ENCODE results near the gene C10orf90.

The C10orf90 gene

DNA sequence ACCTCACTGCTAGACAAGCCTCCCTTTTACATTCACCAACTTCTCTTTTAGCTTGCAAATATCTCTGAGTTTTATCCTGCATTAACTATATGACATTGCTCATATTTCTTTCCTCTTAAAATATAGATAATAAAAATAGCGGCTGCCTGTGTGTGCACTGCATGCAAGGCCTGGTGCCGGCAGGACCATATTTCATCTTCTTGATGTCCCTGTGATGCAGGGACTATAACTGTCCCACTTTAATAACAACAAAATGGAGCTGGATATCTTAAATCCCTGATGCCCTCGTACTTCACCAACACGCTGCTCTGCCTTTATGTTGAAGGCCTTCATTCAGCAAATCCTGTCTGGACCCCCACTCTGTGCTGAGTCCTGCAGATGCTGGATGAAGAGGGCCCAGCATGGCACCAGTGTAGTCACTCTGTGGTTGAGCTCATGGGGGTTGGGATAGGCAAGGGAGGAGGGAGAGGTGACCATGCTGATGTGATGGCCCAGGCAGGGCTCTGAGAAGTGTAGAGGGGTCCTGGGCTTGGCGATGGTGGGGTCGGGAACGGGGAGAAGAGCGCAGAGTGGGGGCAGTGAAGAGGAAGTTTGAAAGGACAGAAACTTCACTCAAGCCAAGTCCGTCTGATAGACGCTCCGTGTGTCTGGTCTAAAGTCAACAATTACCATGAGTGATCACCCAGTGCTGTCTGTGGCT is 40.4 kb downstream of the C10orf90 start:
- DNase-seq = no peak

DNA sequence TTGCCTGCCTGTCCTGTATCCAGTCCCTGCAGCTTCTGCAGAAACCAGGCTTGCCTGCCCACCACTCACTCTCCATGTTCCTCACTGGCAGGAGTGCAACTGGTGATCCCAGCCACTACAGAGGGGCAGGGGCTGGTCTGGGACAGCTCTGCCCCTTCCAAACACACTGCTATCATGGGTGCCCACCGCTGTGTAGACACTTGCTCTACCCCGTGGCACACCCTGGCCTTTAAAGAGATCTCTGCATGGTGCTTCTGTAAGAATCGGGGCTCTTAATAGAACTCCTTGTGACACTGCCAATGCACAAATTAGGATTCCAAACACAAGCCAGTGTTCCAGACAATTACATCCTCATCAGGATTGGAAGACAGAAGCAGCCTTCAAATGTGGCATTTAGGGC is 41.7 kb downstream of the C10orf90 start:
- no peak for DNase-seq

DNA sequence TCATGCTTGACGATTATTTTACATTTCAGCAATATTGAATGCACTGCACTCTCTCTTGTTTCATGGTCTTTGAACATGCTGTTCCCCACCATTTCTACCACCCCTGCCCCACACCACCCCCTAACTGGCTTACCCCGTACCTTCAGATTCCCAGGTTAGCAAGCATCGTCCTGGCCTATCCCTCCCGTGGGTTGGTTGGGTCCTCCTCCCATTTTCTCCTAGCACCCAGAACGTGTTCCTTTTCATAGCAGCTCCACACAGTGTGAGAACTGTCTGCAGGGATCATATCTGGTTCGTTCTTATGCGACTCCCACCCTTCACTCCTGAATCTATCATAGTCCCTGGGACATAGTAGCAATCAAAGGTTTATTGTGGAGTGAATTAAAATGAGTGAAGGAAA is 48.6 kb downstream of the C10orf90 start:
- DNase-seq = no peak

DNA sequence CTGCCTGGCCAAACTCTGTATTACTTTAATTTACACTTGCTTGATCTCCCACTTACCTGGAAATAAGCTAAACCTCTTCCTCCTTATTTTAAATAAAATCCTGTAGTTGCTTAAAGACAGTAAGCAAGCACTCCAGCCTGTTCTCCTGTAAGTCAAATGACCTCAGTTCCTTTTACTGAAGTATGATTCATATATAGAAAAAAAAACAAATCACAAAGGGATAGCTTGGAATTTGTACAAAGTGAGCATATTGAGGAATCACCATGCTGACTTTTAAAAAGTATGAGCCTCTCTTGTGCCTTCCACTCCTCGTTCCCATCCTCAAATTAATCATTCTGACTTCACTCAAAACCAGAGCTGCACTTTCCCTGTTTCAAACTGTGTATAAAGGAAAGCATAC is 52.0 kb downstream of the C10orf90 start:
- no peak for DNase-seq

DNA sequence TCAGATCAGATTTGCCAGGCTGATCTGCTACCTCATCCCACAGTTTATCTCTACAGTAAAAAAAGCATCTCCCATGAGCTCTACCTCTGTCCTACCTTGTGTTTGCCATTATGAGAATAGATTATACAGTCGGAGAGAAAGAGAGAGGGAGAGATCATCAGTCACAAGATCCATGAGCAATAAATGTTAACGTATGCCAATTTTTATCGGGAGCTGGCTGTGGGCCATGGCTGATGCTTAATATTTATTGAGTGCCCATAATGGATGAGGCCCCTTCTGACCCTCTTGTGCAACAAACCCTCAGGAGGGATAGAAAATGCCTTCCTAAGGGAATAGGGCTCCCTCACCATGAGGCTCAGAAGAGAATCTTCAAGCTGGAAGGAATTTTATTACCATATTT is 52.8 kb downstream of the C10orf90 start:
- DNase-seq = no peak

DNA sequence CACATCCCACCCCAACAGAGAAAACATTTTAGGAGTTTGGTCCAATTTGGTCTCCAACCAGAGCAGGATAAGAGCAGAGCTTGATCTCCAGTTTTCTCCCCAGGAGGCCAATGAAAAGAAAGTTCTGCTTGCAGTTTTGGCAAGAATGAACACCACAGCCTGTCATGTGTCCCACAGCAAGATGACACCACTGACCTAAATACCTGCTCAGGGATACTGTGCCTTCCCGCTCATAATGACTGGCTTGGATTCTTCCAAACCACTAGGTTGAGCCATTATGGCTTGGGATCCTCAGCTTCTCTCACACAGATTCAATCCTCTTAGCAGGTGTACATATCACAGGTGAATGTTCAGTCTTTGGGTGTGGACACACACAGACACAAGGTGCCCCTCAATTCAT is 53.3 kb downstream of the C10orf90 start:
- DNase-seq = no peak

DNA sequence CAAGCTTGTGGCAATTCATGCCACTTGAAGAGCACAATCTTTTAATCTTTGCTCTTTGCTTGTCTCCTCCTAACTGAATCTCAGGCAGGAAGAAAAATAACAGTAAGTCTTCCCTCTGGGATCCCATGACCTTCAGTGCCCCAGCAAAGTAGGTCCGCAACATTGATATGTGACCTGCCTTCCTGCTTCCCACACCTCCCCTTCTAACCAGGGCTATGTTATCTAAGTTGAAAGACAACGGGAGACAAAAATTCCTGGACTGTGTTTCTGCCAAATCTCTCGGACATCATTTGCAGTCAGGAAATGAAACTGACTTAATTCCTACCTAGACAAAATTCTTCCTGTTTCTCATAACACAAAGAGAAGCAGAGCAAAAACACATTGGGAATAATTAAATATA is 53.8 kb downstream of the C10orf90 start:
- DNase-seq = no peak

DNA sequence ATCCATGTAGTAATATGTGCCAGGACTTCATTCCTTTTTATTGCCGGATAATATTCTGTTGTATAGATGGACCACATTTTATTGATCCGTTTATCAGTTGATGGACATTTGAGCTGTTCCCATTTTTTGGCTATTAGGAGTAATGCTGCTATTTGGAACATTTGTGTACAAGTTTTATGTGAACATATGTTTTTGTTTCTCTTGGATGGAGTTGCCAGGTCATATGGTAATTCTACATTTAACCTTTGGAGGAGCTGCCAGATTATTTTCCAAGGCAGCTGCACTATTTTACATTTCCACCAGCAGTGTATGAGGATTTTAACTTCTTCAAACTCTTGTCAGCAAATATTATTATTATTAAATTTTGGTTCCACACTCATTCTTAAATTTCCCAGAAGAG is 59.2 kb downstream of the C10orf90 start:
- DNase-seq = no peak

DNA sequence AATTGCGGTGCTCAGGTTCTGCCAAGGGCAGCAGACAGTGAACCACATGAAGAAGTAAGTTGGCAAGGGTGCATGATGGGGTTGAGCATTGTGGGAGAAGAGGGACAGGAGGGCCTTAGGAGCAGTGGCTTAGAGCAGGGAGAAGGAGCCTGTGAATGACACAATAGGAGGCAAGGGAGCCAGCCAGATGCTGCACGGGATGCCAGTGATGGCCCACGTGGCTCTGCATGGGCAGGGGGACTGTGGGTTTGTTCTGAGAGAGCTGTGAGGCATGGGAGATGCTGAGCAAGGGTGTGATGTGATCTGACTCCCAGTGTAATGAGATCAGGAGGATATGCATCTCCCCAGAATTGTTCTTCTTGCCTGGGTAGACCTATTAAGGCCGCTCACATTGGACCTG is 60.9 kb downstream of the C10orf90 start:
- DNase-seq = no peak

DNA sequence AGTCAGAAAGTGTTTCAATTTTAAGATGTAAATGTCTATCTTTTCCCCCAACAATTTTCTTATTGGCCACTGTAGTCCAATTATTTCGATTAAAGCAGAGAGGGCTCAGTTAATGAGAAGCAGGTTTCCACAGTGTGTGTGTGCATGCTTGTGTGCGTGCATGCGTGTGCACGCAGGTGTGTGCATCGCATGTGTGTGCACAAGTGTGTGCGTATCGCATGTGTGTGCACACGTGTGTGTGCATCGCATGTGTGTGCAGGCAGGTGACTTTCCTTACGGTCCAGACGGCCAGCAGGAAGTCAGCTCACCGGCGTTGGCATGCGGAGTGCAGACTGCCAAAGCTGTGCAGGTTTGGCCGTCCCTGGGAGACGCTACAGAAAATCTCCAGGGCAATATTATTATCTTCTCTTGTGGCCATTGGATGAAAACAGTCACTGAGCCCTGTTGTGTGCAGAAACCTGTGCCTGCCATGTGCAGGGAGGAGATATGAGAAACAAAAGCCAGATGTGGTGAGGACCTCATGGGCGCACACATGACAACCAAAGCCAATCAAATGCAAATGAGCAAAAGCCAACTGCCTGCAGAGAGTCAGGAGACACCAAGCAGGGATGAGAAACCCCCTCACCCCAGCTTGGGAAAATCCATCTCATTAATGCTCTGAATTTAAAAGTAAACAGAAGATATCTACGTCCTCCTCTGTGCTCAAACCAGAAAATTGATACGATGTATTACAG is 70.4 kb downstream of the C10orf90 start:
- no peak for DNase-seq

DNA sequence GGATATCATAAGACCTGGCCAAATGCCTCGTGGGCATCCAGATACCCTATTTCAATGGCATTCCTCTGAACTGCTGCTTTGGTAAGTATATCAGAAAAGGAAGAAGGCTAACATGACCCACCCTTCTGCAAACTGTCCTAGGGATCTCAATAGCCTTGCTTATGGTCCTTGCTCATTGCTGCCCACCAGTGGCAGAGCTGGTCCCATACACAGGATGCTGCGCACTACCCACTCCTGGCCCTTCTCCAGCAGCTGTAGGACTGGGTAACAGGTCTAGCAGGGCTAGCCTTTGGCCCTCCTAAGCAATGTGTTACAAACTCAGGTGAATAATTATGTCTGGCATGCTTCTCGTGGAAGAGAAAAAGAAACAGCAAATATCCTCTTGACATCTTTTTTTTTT is 72.5 kb downstream of the C10orf90 start:
- no peak for DNase-seq

DNA sequence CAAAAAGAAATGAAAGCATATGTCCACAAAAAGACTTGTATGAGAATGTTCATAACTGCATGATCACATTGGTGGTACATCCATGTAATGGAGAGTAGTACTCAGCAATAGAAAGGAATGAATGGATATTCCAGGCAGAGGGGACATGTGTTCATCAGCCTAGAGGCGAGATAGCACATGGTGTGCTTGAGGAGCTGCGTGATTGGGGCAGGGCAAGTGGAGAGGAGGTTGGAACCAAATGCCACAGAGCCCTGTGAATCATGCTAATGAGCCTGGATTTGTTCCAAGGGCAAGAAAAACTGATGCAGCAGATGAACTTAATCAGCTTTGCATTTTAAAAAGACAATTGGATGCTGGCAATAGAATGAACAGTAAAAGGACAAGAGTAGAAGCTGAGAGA is 73.3 kb downstream of the C10orf90 start:
- DNase-seq = no peak

DNA sequence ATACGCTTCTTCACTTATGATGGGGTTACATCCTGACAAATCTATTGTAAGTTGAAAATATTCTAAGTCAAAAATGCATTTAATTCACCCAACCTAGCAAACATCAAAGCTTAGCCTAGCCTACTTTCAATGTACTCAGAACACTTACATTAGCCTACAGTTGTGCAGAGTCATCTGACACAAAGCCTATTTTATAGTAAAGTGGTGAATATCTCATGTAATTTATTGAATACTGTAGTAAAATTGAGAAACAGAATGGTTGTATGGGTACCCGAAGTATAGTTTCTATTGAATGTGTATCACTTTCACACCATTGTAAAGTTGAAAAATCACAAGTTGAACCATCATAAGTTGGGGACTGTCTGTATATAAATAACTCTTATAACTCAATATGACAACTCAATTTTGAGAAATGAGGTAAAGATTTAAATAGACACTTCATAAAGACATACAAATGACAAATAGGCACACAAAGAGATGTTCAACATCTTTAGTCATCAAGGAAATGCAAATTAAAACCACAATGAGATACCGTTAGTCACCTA is 73.9 kb downstream of the C10orf90 start:
- DNase-seq = no peak

DNA sequence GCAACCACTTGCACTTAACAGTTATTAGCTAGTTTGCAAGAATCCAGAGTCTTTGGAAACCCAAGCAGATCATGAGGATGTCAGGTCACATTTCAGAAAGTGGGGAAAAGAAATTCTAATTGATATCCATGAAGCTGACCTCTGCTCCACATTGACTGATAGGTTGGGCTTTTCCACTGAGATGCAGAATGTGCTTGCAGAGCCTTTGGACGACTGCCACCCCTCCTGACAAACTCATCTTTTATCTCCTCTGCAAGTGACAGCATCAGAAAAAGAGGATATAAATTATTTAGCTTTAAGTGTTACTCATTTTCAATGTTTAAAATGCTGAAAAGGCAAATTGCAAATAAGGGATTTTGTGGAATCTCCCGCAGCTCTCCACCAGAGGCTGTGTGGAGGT is 75.3 kb downstream of the C10orf90 start:
- no peak for DNase-seq

DNA sequence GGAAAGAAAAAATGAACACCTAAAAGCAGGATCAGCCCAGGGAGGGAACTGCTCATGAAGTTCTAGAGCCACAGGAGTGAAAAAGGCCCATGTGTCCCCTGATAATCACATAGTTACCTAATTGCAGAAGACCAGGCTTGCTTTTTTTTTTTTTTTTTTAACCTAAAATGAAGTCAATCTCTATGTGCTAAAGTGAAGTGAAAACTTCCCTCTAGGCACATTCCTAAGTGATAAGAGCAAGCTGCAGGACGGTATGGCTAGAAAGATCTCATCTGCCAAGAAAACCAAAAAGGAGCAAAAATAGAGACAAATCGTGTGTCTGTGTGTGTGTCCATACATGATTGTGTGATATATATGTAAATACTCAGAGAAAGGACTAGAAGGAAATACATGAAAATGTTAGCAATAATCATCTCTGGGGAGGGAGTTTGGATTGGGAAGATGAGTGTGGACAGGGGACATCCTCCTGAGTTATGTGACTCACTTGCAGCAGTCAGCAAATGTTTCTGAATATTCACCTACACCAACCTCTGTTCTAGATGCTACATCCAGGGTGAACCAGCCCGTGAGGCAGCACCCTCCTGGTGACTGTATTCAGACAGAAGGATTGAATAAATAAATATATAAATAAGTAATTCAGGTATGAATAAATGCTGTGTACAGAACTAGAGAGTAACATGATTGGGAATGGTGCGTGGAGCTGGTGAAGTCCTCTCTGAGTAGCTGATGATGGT is 76.4 kb downstream of the C10orf90 start:
- DNase-seq = no peak

DNA sequence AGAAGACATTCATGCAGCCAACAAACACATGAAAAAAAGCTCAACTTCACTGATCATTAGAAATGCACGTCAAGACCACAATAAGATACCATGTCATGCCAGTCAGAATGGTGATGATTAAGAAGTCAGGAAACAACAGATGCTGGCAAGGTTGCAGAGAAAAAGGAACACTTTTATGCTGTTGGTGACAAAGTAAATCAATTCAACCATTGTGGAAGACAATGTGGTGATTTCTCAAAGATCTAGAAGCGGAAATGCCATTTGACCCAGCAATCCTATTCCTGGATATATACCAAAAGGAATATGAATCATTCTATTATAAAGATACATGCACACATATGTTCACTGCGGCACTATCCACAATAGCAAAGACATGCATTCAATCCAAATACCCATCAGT is 77.6 kb downstream of the C10orf90 start:
- DNase-seq = no peak

DNA sequence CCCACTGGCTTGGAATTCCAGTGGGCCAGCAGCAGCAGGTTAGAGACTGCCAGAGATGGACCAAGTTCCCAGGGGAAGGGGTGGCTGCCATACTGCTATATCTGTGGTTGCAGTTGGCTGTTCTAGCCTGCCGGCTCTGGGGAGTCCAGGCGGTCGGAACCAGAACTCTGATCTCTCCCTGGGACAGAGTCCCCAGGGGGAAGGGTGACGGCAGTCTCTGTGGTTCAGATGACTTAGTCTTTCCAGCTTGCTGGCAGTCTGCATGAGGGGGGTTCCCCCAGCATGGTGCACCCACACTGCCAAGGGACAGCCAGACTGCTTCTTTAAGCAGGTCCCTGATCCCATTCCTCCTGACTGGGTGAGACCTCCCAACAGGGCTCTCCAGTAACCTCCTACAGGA is 82.5 kb downstream of the C10orf90 start:
- no peak for DNase-seq

DNA sequence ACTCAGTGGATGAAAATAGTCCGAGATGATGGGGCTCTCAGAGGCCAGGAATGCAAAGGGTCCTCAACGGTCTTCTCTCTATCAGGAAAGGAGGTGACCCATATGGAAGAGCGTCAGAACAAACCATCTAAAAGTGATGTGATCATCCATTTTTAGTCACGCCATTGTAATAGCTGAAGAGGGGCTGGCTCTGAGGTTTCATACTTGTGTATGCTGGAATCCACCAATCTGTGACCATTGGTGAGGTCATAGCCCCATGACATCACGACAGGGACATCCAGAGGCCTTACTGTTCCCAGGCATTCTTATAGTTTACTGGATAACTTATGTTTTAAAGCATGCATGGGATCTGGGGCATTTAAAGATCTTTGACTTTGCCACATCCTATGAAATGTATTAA is 83.6 kb downstream of the C10orf90 start:
- DNase-seq = no peak

DNA sequence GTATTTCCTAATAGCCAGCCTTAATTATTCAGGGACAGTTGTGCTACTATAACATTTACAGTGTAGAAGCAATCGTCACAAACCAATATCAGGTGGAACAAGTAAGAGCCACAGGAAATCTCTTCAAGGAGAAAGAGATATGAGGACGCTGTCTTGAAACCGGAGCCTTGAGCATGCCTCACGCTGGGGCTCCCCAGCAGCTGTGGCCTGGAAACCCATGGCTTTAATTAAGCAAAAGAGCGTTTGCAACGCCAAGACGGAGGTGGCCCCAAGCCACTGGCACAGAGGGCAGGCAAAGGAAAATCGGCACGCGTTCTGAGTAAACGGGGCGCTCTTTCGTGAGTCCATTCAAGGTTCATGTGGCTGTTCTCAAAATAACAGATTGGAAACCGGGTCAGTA is 84.4 kb downstream of the C10orf90 start:
- no peak for DNase-seq

DNA sequence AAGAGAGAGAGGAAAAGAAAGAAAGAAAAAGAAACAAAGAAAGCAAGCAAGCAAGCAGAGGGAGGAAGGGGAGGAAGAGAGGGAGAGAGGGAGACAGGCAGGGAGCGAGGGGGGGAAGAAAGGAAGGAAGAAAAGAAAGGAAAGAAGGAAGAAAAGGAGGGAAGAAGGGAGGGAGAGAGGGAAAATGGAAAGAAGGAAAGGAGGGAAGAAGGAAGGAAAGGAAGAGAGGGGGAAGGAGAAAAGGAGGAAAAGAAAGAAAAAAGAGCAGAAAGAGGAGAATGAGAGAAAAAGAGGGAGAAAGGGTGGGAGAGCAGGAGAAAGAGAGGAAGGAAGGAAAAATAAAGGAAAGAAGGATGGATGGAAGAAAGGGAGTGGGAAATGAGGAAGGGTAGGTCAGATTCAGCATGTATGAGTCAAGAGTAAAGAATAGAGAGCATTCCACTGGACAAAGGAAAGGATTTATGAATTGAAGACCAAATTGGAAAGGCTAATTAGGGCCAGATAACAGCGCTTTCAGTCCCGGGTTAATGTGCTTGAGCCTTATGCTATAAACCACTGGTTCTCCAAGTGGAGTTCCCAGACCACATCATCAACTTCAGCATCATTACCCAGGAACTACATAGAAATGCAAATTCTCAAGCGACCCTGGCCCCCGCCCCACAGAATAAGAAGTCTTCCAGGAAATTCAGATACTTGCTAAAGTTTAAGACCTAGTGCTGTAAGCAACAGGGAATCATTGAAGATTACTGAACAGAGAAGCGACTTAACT is 85.1 kb downstream of the C10orf90 start:
- no peak for DNase-seq

DNA sequence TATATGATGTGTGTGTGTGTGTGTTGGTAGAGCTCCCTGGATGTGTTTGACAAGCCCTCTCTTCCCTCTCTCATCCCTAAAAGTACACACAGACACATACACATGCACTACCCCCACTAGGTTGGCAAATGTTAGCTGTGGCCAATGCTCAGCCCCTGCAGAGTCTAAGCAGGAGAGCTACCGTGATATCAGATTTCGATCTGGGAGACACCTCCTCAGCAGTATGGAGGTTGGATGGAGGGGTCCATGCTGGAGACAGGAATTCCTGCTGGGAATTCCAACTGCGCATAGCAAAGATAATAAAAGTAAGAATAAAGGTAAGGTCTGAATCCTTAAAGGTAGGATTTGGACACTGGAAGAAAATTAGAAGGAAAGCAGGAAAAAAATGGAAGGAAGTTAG is 85.7 kb downstream of the C10orf90 start:
- DNase-seq = no peak

DNA sequence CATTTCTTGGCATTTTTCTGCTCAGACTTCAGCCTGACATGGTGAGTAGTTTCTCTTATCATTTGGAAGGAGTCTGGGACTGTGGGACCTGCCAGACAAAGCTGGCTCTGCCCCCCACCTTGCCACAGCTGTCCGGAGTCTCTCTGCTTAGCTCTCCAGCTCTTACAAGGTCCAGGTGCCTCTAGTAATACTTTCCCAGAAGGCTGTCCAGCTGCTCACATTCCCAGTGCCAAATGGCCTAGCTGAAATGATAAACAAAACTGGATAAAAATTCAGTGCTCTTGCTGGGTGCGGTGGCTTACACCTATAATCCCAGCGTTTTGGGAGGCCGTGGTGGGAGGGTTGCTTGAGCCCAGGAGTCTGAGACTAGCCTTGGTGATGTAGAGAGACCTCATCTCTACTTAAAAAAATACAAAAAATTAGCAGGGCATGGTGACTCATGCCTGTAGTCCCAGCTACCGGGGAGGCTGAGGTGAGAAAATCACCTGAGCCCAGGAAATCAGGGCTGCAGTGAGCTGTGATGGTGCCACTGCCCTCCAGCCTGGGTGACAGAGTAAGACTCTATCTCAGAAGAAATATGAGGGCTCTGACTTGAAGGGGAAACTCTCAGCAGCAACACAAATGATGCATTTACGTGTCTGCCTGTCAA is 86.8 kb downstream of the C10orf90 start:
- no peak for DNase-seq

DNA sequence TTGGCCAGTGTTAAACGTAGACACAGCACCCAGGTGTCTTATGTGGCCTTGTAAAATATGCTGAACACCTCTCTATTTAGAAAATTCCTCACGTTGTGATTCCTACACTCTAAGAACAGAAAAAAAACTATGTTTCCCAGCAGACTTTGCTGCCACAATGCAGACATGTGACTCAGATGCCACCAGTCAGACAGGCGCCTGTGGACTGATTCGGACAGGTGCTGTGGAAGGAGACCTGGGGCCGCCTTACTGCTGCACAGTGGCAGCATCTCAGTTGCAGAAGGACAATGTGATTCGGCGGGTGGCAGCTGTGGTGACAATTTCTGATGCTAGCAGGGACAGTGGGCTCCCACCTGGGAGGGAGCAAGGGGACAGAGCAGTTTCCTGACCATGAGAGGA is 88.8 kb downstream of the C10orf90 start:
- no peak for DNase-seq

Measured in NCI-H187 (cell line).